ENCODE results near the gene F2R.
"Not testable (repeated sequence)": the region's sequence is repeated elsewhere in the genome, so short reads cannot be mapped to it uniquely, and the experiment has no call there.

F2R gene

DNA sequence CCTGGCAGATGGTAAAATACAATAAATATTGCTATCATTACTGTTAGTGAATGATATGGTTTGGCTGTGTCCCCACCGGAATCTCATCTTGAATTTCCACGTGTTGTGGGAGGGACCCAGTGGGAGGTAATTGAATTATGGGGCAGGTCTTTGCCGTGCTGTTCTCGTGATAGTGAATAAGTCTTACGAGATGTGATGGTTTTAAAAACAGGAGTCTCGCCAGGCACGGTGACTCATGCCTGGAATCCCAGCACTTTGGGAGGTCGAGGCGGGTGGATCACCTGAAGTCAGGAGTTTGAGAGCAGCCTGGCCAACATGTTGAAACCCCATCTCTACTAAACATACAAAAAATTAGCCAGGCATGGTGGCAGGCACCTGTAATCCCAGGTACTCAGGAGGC, 45.2 kb downstream of the F2R start:
- DNase-seq, result not testable (repeated sequence)

DNA sequence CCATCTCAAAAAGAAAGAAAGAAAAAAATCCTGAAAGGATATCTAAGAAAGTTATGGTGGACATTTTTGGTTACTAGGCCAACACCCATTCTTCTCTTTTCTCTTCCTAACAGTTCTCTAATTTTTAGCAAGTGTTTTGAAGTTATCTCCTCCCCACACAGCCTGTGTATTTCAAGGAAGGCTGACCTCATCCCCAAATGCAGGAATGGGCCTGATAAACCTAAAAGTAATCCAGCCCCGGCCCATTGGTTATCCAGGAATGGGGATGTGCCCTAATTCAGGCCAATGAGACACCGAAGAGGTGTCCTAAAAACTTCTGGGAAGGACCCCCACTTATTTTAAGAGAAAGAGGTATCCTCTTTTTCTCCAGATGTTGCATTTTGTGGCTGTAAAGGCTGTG, 46.6 kb downstream of the F2R start:
- no peak for DNase-seq

DNA sequence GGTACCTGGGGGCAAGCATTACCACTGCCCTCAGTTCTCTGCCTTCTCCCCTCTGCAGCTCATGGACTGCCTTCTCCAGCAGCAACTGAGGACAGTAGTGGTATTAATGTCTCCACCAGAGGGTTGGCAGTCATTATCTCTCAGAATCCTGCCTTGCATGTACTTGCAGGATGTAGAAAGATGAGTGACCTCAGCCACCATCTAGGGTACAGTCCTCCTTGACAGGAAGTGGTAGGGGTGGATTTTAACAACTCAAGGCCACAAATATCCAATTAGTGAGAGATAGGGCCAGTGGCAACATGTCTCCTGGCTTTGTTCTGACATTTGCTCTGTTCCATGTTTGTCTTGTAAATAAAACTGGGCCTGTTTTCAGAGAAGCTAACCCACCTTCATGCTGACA, 47.2 kb downstream of the F2R start:
- DNase-seq, result no peak

DNA sequence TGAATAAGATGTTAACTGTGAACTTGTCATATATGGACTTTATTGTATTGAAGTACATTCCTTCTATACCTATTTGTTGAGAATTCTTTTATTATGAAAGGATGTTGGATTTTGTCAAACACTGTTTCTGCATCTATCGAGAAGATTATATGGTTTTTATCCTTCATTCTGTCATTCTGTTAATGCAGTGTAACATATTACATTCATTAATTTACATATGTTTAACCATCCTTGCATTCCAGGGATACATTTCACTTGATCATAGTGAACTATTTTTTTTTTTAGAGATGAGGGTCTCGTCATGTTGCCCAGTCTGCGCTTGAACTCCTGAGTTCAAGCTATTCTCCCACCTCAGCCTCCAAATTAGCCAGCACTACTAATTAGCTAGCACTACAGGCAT, 48.4 kb downstream of the F2R start:
- DNase-seq, result no peak

DNA sequence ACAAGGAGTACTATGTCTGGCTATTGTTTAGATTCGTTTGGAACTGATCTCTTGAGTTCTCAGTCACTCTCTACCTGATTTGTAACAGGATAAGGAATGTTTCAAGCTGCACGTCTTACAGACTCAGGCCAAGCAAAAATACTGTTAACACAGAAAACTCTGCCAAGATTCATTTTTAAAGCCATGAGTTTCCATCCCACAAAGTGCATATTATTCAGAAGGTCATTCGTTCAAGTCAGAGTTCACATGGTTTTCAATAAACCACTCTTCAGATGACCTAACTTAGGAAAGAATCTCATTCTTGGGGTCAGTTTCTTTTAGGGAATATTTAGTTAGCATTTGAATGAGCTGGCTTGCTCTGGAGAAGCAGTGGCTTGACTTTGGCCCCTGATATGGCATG, 49.3 kb downstream of the F2R start:
- no peak for DNase-seq

DNA sequence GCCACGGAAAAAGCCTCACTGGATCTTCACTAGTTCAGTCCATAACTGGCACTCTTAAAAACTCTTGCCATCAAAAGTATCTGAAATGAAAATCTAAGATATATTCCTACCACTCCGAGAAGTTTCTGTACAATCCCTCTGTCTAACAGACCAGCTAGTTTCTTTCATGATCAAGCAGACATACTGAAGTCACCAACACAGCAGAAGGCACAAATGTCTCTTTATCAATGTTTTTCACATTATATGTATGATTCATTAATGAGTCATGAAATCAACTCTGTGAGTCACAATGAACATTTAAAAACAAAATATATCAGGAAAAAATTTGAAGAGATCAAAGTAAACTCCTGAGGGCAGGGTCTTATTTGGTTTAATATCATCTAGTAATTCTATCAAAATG, 50.8 kb downstream of the F2R start:
- DNase-seq, result no peak

DNA sequence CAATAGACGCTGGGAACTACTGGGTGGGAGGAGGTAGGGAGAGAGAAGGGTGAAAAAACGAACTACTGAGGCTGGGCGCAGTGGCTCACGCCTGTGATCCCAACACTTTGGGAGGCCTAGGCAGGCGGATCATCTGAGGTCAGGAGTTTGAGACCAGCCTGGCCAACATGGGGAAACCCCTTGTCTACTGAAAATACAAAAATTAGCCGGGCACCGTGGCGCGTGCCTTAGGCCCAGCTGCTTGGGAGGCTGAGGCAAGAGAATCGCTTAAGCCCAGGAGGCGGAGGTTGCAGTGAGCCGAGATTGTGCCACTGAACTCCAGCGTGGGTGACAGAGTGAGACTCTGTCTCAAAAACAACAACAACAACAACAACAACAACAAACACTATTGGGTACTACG, 55.1 kb downstream of the F2R start:
- not testable (repeated sequence) for DNase-seq

DNA sequence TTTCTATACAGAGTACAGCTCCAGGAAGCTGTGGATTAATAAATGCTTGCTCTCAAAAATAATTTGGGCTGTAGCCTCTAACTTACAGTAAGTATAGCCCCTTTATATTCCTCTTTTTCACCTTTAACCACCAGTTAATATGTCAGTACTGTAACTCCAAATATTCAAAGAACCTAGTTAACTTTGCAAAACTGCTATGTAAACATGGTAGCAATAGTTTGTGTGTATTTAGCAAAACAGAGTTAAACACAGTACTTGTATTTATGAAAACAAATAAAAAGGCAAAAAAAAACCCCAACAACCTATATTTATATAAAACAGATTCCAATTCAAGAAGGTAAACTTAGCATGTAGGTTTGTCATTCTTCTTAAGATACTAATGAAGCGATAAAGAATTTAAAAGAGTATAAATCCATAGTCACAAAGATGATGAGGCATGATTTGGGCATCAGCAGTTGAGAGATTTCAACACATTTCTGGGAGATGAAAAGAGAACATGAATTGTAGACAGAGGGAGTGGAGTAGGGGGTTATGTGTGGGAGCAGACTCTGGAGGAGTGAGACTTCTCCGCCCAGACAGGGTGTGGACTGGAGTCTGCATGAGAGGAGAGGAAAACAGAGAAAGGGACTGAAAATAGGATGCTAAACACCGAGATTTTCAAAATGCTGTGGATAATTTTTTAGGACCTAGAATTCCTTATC, 55.9 kb downstream of the F2R start:
- no peak for DNase-seq

DNA sequence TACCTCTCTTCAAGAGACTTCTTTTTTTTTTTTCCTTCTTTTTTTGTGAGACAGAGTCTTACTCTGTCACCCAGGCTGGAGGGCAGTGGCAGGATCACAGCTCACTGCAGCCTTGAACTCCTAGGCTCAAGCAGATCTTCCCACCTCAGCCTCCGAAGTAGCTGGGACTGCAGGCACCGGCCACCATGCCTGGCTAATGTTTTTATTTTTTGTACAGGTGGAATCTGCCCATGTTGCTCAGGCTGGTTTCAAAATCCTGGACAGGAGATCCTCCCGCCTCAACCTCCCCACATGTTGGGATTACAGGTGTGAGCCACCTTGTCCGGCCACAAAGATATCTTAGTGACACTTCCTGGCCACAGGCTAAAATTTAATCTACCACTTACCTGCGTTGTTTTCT, 60.0 kb downstream of the F2R start:
- DNase-seq, result no peak

DNA sequence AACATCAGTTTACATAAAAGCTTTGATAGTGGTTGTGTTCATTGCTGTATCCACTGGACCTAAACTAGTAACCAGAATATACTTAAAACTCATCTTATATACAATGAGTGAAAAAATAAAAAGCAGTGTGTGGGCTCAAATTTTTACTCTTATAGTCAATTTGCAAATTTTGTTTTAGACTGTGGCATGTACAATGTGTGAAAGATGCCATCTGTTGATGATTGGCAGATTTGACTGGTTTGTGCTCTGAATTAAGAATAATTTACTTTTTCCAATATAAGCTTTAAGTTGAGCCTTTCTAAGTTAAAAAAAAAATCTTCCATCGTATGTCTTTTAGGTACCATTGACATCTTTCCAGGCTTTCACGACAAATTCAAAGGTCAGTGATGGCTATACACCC, 60.5 kb downstream of the F2R start:
- DNase-seq, result no peak

DNA sequence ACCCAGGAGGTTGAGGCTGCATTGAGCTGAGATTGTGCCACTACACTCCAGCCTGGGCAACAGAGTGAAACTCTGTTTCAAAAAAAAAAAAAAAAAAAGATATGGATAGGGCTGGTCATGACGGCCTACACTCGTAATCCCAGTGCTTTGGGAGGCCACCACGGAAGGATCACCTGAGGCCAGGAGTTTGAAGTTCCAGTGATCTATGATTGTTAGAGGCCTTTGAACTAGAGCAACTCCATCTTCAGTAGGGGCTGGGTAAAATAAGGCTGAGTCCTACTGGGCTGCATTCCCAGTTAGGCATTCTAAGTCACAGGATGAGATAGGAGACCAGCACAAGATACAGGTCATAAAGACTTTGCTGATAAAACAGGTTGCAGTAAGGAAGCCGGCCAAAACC, 64.7 kb downstream of the F2R start:
- not testable (repeated sequence) for DNase-seq

DNA sequence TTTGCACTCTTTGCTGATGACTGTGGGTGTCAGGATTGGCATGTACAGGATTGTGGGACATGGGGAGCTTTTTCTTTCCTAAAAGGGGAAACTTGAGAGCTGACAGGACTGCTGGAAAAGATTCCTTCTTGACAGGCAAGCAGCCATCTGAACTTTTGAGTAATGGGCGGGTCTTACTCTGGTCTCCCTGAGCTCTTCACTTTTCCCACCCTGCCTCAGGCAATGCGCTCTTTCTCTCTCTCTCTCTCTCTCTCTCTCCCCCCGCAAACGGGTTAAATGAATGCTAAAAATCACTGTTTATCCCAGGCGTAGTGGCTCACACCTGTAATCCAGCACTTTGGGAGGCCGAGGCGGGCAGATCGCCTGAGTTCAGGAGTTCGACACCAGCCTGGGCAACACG, 65.8 kb downstream of the F2R start:
- no peak for DNase-seq

DNA sequence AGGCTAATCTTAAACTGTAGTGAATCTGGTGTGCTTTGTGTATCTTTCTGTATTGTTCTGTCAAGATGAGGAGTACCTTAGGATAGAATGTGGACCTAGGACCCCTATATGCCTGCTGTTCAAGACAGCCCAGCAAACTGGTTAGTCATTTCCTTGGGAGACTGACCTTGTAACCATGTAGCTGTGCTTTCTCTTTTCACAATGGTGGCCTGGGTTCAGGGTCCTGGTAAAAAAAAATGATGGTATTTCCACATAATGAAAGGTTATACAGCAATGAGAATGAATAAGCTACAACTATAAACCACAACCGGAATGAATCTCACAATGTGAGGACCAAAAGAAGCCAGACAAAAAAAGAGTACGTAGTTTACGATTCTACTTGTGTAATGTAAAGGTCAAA, 66.5 kb downstream of the F2R start:
- no peak for DNase-seq
